ENCODE measurements around the gene ERLEC1. TPM values are rescaled to one million over a fixed set of nuclear protein-coding genes. Genes with fewer than 3 reads are reported as not detected.
A peak's percentile ranks its signal among the peaks of the same experiment; 100 is the strongest.

ERLEC1 gene, protein sequence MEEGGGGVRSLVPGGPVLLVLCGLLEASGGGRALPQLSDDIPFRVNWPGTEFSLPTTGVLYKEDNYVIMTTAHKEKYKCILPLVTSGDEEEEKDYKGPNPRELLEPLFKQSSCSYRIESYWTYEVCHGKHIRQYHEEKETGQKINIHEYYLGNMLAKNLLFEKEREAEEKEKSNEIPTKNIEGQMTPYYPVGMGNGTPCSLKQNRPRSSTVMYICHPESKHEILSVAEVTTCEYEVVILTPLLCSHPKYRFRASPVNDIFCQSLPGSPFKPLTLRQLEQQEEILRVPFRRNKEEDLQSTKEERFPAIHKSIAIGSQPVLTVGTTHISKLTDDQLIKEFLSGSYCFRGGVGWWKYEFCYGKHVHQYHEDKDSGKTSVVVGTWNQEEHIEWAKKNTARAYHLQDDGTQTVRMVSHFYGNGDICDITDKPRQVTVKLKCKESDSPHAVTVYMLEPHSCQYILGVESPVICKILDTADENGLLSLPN
- total RNA-seq (2014; rRNA removed) (56.8 and 97.1 TPM in 2 replicates), Bru-seq, nascent RNA (percentile 86 among the genes with signal in this experiment), BruChase-seq, experiment 1, labeled RNA remaining after a 6-hour chase (percentile 85 among the genes with signal in this experiment), BruChase-seq, experiment 2, labeled RNA remaining after a 2-hour chase (percentile 82 among the genes with signal in this experiment)
- long read RNA-seq, transcript ERLEC1-202 (13 exons, 2,271 nt) = minor isoform, 41 of 296 reads
- long read RNA-seq, transcript ERLEC1-201 (14 exons, 2,433 nt) = major isoform, 181 of 296 reads
- long read RNA-seq, partial matches to known transcripts = 16 of 296 reads
- long read RNA-seq, other reads (novel, unspliced or antisense) = 56 of 296 reads

DNA sequence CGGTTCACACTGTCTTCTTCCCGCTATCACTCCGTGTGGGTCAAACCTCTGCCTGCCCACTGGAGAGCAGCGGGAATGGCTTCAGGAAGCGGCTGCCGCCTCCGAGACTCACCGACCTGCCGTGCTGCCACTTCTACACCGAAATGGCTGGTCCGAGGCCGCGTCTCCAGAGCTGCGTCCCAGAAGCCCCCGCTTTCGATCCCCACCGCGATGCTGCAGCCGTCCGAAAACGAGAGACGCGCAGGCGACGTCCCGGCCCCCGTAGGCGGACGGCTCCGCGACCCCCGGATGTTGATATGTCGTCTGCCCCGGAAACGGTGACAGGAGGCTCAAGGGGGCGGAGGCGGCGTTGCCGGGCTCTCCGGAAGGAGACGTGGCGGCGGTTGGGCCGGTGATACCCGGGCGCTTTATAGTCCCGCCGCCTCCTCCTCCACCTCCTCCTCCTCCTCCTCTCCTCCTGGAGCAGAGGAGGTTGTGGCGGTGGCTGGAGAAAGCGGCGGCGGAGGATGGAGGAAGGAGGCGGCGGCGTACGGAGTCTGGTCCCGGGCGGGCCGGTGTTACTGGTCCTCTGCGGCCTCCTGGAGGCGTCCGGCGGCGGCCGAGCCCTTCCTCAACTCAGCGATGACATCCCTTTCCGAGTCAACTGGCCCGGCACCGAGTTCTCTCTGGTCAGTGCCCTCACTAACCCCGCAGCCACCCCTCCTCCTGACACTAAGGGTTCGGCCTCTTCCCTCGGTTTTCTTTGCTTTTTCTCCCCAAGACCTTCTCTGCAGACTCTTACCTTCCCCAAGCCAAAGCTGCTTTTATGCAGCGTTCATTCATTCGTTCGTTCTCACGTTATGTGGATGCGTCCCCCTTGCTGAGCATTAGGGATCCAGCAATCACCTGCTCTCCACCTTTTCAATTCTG lies at the start of gene ERLEC1, which contains the start of gene ASB3:
ERLEC1 (plus strand) TSS at position 340 of the 909 bp plus-strand sequence; CDS start at position 507, 167 bp downstream.
ASB3 (minus strand) TSS at position 249 of the 909 bp plus-strand sequence. CDS start 21,381 bp downstream, outside the sequence.
- DNase-seq = peak; percentile 83
- intact Hi-C loops (cut with micrococcal nuclease) = no loop called here

DNA sequence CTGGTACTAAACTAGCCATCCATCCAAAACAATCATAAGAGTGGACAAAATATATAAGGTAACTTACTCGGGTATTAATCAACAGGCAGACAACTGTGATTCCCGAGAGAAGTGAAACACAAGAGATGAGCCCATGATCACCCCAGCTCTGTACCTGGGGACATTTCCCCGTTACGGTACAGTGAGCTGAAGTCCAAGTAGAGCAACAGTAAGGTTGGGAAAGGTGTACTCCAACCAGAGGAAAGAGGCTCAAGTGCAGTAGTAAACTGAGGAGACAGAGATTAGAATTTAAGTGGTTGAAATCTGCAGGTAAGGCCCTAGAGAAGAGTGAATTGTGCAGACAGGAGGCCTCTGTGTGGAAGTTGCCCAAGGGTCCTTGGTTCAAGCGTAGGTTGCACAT lies 49.8 kb upstream of the ERLEC1 start:
- Histone ChIP-seq H3K4me3 (ENCODE audit: low read length) (no peak overlapping the region), H3K27me3 (ENCODE audit: low read length) (no peaks in the 10 kb centered on the region), H3K4me2 (ENCODE audit: low read length) (no peak overlapping the region), H4K20me1 (ENCODE audit: low read length) (no peaks in the 10 kb centered on the region), H3K4me1 (ENCODE audit: insufficient read depth, low read length) (no peaks in the 10 kb centered on the region), H3K79me2 (ENCODE audit: low read length) (no peaks in the 10 kb centered on the region), H2AFZ (ENCODE audit: low read length) (no peak overlapping the region), H3K36me3 (ENCODE audit: low read depth, low read length) (no peaks in the 10 kb centered on the region), H3K27ac (ENCODE audit: low read length) (no peak overlapping the region), H3K9me3 (ENCODE audit: low read length) (no peaks in the 10 kb centered on the region), H3K9me2 (replicated peaks; ENCODE audit: low read length) (no peaks in the 10 kb centered on the region), H3F3A (ENCODE audit: low read length, unreplicated experiment) (no peaks in the 10 kb centered on the region), H3K9ac (ENCODE audit: low read length) (no peak overlapping the region)
- ChIA-PET POLR2A (ENCODE audit: unreplicated experiment) (no interaction called here), CTCF (no interaction called here)
- TF ChIP-seq EZH2phosphoT487 (IDR thresholded peaks at IDR 0.05; ENCODE audit: borderline replicate concordance, low read length) (no peak), EZH2 (IDR thresholded peaks at IDR 0.05; ENCODE audit: low read length, unreplicated experiment) (no peak)
- TF ChIP-seq, protein P1, sequence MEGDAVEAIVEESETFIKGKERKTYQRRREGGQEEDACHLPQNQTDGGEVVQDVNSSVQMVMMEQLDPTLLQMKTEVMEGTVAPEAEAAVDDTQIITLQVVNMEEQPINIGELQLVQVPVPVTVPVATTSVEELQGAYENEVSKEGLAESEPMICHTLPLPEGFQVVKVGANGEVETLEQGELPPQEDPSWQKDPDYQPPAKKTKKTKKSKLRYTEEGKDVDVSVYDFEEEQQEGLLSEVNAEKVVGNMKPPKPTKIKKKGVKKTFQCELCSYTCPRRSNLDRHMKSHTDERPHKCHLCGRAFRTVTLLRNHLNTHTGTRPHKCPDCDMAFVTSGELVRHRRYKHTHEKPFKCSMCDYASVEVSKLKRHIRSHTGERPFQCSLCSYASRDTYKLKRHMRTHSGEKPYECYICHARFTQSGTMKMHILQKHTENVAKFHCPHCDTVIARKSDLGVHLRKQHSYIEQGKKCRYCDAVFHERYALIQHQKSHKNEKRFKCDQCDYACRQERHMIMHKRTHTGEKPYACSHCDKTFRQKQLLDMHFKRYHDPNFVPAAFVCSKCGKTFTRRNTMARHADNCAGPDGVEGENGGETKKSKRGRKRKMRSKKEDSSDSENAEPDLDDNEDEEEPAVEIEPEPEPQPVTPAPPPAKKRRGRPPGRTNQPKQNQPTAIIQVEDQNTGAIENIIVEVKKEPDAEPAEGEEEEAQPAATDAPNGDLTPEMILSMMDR (conservative IDR thresholded peaks at IDR 0.05; ENCODE audit: low read depth, low read length) = no peak
- BruUV-seq (replicated peaks) = no TSS peak
- no peak for ATAC-seq
- DNase-seq = no peak
- intact Hi-C loops (cut with micrococcal nuclease) = no loop called here

More for the DNA sequence above, at the start of gene ERLEC1, which contains the start of gene ASB3:
- H3K27ac ChIP-seq (ENCODE audit: low read length) = peak within 1 kb of the TSS; percentile 52
- H4K20me1 ChIP-seq (ENCODE audit: low read length) = 0 out of 2 replicates have a peak, but pooled peaks cover 3% of the 10 kb centered on the region
- H3K4me2 ChIP-seq (ENCODE audit: low read length) = peak within 1 kb of the TSS; percentile 88
- H3K4me3 ChIP-seq (ENCODE audit: low read length) = peak within 1 kb of the TSS; percentile 96
- peak; percentile 87 for ATAC-seq
- H3K36me3 ChIP-seq (ENCODE audit: low read depth, low read length) = no peaks in the 10 kb centered on the region; the same call in 1 of the 2 replicates
- H3K27me3 ChIP-seq (ENCODE audit: low read length) = no peaks in the 10 kb centered on the region
- no TSS peak for BruUV-seq (replicated peaks)
- no peak for TF ChIP-seq EZH2 (IDR thresholded peaks at IDR 0.05; ENCODE audit: low read length, unreplicated experiment)
- TF ChIP-seq, protein P1 (conservative IDR thresholded peaks at IDR 0.05; ENCODE audit: low read depth, low read length) = peak; percentile 13; the same call in 1 of the 2 replicates
- H2AFZ ChIP-seq (ENCODE audit: low read length) = peak within 1 kb of the TSS; percentile 89
- H3K4me1 ChIP-seq (ENCODE audit: insufficient read depth, low read length) = peaks cover 15% of the 10 kb centered on the region
- H3K9ac ChIP-seq (ENCODE audit: low read length) = peak within 1 kb of the TSS; percentile 83
- POLR2A ChIA-PET (ENCODE audit: unreplicated experiment) = interaction anchor here (0.5 to 0.6 kb wide), 5 partner anchors 13 to 504 kb away, joined by 3 to 8 read pairs (median 4); no protein-coding TSS in a partner anchor
- peaks cover 90% of the 10 kb centered on the region for H3K79me2 ChIP-seq (ENCODE audit: low read length)
- no peaks in the 10 kb centered on the region for H3F3A ChIP-seq (ENCODE audit: low read length, unreplicated experiment)
- H3K9me3 ChIP-seq (ENCODE audit: low read length) = no peaks in the 10 kb centered on the region
- CTCF ChIA-PET = interaction anchor here (0.7 kb wide), 1 partner anchor 165 kb away, joined by 6 read pairs; no protein-coding TSS in a partner anchor
- no peaks in the 10 kb centered on the region for H3K9me2 ChIP-seq (replicated peaks; ENCODE audit: low read length)

Measured in PC-3 (cell line).